Panc1 (cell line): Measurements from ENCODE around the gene CRB3.

ENCODE experiments used
- CTCF ChIP-seq: fragments of 450-650 bp; IDR thresholded peaks from 2 replicates; pipeline ENCODE4 v1.5.1; 2017; ENCODE audit warnings: mild to moderate bottlenecking
- POLR2AphosphoS5 ChIP-seq: IDR thresholded peaks from 2 replicates; pipeline ENCODE4 v1.6.1; 2012; ENCODE audit warnings: mild to moderate bottlenecking, low read depth, low read length, moderate library complexity
- SIN3A ChIP-seq: IDR thresholded peaks from 2 replicates; pipeline ENCODE4 v1.6.1; 2012; ENCODE audit warnings: low read depth, mild to moderate bottlenecking, low read length, moderate library complexity, borderline replicate concordance; ENCODE audit not compliant: insufficient read depth

- TF ChIP-seq CTCF (no peak), POLR2AphosphoS5 (no peak), SIN3A (no peak)
These were observed 21.9 kb upstream of the CRB3 start for GRCh38 chr19:6442087-6442688.
